A172 (cell line): ENCODE data around the gene ACIN1. TPM values are rescaled to one million over a fixed set of nuclear protein-coding genes. Genes with fewer than 3 reads are reported as not detected.

Experiments used
- DNase-seq: peaks from one replicate; pipeline ENCODE4 v3.0.0-alpha.2; 2015; ENCODE audit warnings: low spot score
- total RNA-seq: library from RNA; depleted of rRNA; stranded (reverse); fragments of >200 nt; shearing (Covaris generic); gene quantifications from 2 replicates; pipeline ENCODE4 v1.2.3, GENCODE V29; 2014

The ACIN1 gene
- total RNA-seq, 1 experiment from 2014 or later: 58.8 TPM

- DNase-seq: no peak
Measured at GRCh38 chr14:23058654-23059504, 36.1 kb downstream of the ACIN1 start.

GRCh38 chr14:23057757-23058653 lies 36.9 kb downstream of the ACIN1 start:
- peak; percentile 63 for DNase-seq

GRCh38 chr14:23056956-23057756 lies 37.8 kb downstream of the ACIN1 start, which contains the start of gene CDH24:
Gene CDH24 (minus strand): TSS chr14:23057520. CDS start chr14:23055733, 1,787 bp downstream.
- no peak for DNase-seq

GRCh38 chr14:23056145-23056955 lies 38.6 kb downstream of the ACIN1 start:
- DNase-seq: peak; percentile 57

GRCh38 chr14:23055621-23056144 lies 39.3 kb downstream of the ACIN1 start:
- no peak for DNase-seq

GRCh38 chr14:23055147-23055550 lies 39.8 kb downstream of the ACIN1 start:
- DNase-seq: no peak

GRCh38 chr14:23054000-23054811 lies 40.7 kb downstream of the ACIN1 start:
- no peak for DNase-seq

- DNase-seq: no peak
Measured at GRCh38 chr14:23053426-23053825, 41.5 kb downstream of the ACIN1 start.

GRCh38 chr14:23052671-23053070 lies 42.3 kb downstream of the ACIN1 start:
- DNase-seq: no peak

- no peak for DNase-seq
Measured at GRCh38 chr14:23052182-23052623, 42.7 kb downstream of the ACIN1 start.

GRCh38 chr14:23051141-23052057 lies 43.5 kb downstream of the ACIN1 start:
- DNase-seq: no peak

GRCh38 chr14:23049011-23049410 lies 45.9 kb downstream of the ACIN1 start:
- DNase-seq: no peak

GRCh38 chr14:23047751-23048693 lies 46.9 kb downstream of the ACIN1 start:
- DNase-seq: no peak

- no peak for DNase-seq
Measured at GRCh38 chr14:23047034-23047634, 47.8 kb downstream of the ACIN1 start.

GRCh38 chr14:23045419-23046357 lies 49.2 kb downstream of the ACIN1 start:
- DNase-seq: no peak

- no peak for DNase-seq
Measured at GRCh38 chr14:23044840-23045239, 50.1 kb downstream of the ACIN1 start.
